Measurements from ENCODE around the gene MET. TPM values are rescaled to one million over a fixed set of nuclear protein-coding genes. Genes with fewer than 3 reads are reported as not detected.

MET gene
- total RNA-seq, 1 donor from 2014 or later, result 46.0 TPM

GRCh38 chr7:116673457-116673865 lies 1.5 kb downstream of the MET start:
- H3K9me3 Mint-ChIP-seq (ENCODE audit: low read depth), result no peaks in the 10 kb centered on the region
- H3K4me1 Mint-ChIP-seq (ENCODE audit: low read depth), result peaks cover 25% of the 10 kb centered on the region
- no peaks in the 10 kb centered on the region for H3K36me3 Mint-ChIP-seq (ENCODE audit: insufficient read depth)

GRCh38 chr7:116674508-116675173 lies 2.6 kb downstream of the MET start:
- no peak for DNase-seq (ENCODE audit: low spot score, unreplicated experiment)
- no peaks in the 10 kb centered on the region for H3K27me3 Mint-ChIP-seq
- H3K9me3 Mint-ChIP-seq (ENCODE audit: low read depth), result no peaks in the 10 kb centered on the region
- H3K4me1 Mint-ChIP-seq (ENCODE audit: low read depth), result peaks cover 25% of the 10 kb centered on the region
- TF ChIP-seq, protein P1, sequence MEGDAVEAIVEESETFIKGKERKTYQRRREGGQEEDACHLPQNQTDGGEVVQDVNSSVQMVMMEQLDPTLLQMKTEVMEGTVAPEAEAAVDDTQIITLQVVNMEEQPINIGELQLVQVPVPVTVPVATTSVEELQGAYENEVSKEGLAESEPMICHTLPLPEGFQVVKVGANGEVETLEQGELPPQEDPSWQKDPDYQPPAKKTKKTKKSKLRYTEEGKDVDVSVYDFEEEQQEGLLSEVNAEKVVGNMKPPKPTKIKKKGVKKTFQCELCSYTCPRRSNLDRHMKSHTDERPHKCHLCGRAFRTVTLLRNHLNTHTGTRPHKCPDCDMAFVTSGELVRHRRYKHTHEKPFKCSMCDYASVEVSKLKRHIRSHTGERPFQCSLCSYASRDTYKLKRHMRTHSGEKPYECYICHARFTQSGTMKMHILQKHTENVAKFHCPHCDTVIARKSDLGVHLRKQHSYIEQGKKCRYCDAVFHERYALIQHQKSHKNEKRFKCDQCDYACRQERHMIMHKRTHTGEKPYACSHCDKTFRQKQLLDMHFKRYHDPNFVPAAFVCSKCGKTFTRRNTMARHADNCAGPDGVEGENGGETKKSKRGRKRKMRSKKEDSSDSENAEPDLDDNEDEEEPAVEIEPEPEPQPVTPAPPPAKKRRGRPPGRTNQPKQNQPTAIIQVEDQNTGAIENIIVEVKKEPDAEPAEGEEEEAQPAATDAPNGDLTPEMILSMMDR (IDR thresholded peaks at IDR 0.05; ENCODE audit: unreplicated experiment), result no peak
- peak overlapping the region; percentile 30 for H3K4me3 Mint-ChIP-seq (ENCODE audit: low read depth)
- no peaks in the 10 kb centered on the region for H3K36me3 Mint-ChIP-seq (ENCODE audit: insufficient read depth)
- peak overlapping the region; percentile 9 for H3K27ac Mint-ChIP-seq

More at GRCh38 chr7:116673457-116673865, 1.5 kb downstream of the MET start:
- no peak for DNase-seq (ENCODE audit: low spot score, unreplicated experiment)
- Mint-ChIP-seq H3K27ac (peak overlapping the region; percentile 97), H3K27me3 (no peaks in the 10 kb centered on the region), H3K4me3 (ENCODE audit: low read depth) (peak overlapping the region; percentile 92)
- TF ChIP-seq, protein P1 (IDR thresholded peaks at IDR 0.05; ENCODE audit: unreplicated experiment), result no peak

DNA sequence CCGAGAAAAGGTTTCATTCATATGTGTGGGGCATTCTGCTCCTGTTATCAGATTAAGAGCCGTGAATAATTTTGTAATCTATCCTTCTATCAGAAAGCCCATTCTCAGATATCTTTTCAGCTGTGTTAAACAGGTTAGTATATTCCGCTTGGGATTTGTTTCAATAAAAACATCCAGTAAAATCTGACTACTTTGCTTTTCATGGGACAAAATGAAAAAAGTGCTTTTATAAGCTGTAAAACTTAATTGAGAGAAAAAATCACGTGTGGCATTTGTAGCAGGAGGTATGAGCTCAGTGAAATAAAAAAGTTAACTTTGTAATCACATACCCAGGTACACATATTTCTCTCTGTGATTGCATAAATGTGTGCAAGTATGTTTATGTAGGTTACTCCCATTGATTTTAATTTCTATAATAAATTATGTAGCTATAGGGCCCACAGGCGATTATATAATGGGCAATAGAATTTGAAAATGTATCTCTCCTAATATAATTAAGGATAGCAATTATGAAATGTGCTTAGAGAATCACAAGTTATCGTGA lies 3.9 kb downstream of the MET start:
- TF ChIP-seq, protein P1 (IDR thresholded peaks at IDR 0.05; ENCODE audit: unreplicated experiment), result no peak
- Mint-ChIP-seq H3K4me1 (ENCODE audit: low read depth) (peaks cover 23% of the 10 kb centered on the region), H3K9me3 (ENCODE audit: low read depth) (no peaks in the 10 kb centered on the region), H3K27ac (no peak overlapping the region), H3K27me3 (no peaks in the 10 kb centered on the region), H3K4me3 (ENCODE audit: low read depth) (no peak overlapping the region), H3K36me3 (ENCODE audit: insufficient read depth) (no peaks in the 10 kb centered on the region)
- no peak for DNase-seq (ENCODE audit: low spot score, unreplicated experiment)

- Mint-ChIP-seq H3K36me3 (ENCODE audit: insufficient read depth) (peaks cover 5% of the 10 kb centered on the region), H3K4me1 (ENCODE audit: low read depth) (peaks cover 9% of the 10 kb centered on the region), H3K27ac (no peak overlapping the region), H3K4me3 (ENCODE audit: low read depth) (no peak overlapping the region), H3K27me3 (no peaks in the 10 kb centered on the region), H3K9me3 (ENCODE audit: low read depth) (peaks cover 7% of the 10 kb centered on the region)
- DNase-seq (ENCODE audit: low spot score, unreplicated experiment), result no peak
- TF ChIP-seq, protein P1 (IDR thresholded peaks at IDR 0.05; ENCODE audit: unreplicated experiment), result no peak
These were observed 6.8 kb downstream of the MET start for GRCh38 chr7:116678780-116679179.

DNA sequence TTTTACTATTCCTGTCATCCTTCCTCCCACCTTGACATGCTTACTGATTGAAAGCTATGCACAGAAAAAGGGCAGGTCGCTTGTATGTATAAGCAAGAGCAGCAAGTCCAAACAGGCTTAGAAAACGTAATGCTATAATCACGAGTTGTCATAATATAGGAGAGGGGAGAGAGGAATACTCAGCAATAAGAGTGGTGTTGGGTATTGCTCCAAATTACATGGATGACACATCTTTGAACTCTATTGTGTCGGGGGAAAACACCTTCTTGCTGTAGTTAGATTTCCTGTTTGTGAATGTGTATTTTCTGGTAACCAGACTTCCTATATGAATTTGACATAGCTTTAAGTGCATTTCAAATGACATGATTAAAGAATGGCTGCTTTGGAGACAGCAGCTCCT lies 7.5 kb downstream of the MET start:
- peaks cover 11% of the 10 kb centered on the region for H3K9me3 Mint-ChIP-seq (ENCODE audit: low read depth)
- TF ChIP-seq, protein P1 (IDR thresholded peaks at IDR 0.05; ENCODE audit: unreplicated experiment), result no peak
- no peak for DNase-seq (ENCODE audit: low spot score, unreplicated experiment)
- no peaks in the 10 kb centered on the region for H3K27me3 Mint-ChIP-seq
- no peak overlapping the region for H3K4me3 Mint-ChIP-seq (ENCODE audit: low read depth)
- no peak overlapping the region for H3K27ac Mint-ChIP-seq
- H3K4me1 Mint-ChIP-seq (ENCODE audit: low read depth), result peaks cover 6% of the 10 kb centered on the region
- H3K36me3 Mint-ChIP-seq (ENCODE audit: insufficient read depth), result peaks cover 5% of the 10 kb centered on the region
